H1 (cell line): ENCODE results near the gene ELFN1.
A peak's percentile ranks its signal among the peaks of the same experiment; 100 is the strongest.

Source experiments
- ASH2L ChIP-seq: fragments of 200-600, 300-600 bp; sonication (generic); IDR thresholded peaks from one replicate; pipeline ENCODE4 v1.7.1; 2017; ENCODE audit warnings: low read length
- ATF3 ChIP-seq: IDR thresholded peaks from 2 replicates; pipeline ENCODE4 v1.6.1; 2011; ENCODE audit warnings: low read depth, mild to moderate bottlenecking, low read length; ENCODE audit not compliant: insufficient read depth
- CBX8 ChIP-seq: fragments of 300-800, 300-1000 bp; sonication (generic); IDR thresholded peaks from 2 replicates; pipeline ENCODE4 v1.7.1; 2016; ENCODE audit warnings: low read depth, low read length, borderline replicate concordance
- CEBPB ChIP-seq: IDR thresholded peaks from 2 replicates; pipeline ENCODE4 v1.6.1; 2012; ENCODE audit warnings: low read depth, low read length
- CREB1 ChIP-seq: IDR thresholded peaks from 2 replicates; pipeline ENCODE4 v1.6.1; 2012; ENCODE audit warnings: inconsistent platforms
- CTBP2 ChIP-seq: IDR thresholded peaks from 2 replicates; pipeline ENCODE4 v1.7.0; 2011; ENCODE audit warnings: borderline replicate concordance, mild to moderate bottlenecking, moderate library complexity, mixed read lengths, low read length; ENCODE audit not compliant: insufficient read depth, insufficient read length
- CTCF ChIP-seq, 3 experiments: IDR thresholded peaks; 1 replicate in 2 of 3; 2 replicates in 1 of 3; pipeline versions ENCODE4 v1.5.1 to v1.6.1; 2011; ENCODE audit warnings: low read length in 3 of 3, mild to moderate bottlenecking in 3 of 3, inconsistent platforms in 2 of 3, low read depth in 1 of 3, moderate library complexity in 1 of 3; ENCODE audit not compliant: insufficient read depth in 1 of 3; ENCODE audit errors: control extremely low read depth in 1 of 3
- EZH2 ChIP-seq: fragments of 200-600 bp; sonication (generic); IDR thresholded peaks from 2 replicates; pipeline ENCODE4 v1.7.1; 2012; ENCODE audit warnings: low read depth, mild to moderate bottlenecking, moderate library complexity, low read length, inconsistent platforms; ENCODE audit not compliant: severe bottlenecking
- POLR2A ChIP-seq, 2 experiments: IDR thresholded peaks; 1 replicate in 1 of 2; 2 replicates in 1 of 2; pipeline ENCODE4 v1.6.1; 2011; ENCODE audit warnings: low read depth in 2 of 2, low read length in 2 of 2, mild to moderate bottlenecking in 2 of 2; ENCODE audit errors: control extremely low read depth in 1 of 2
- POLR2AphosphoS5 ChIP-seq: IDR thresholded peaks from 2 replicates; pipeline ENCODE4 v1.6.1; 2011; ENCODE audit warnings: low read depth, low read length
- SP2 ChIP-seq: IDR thresholded peaks from 2 replicates; pipeline ENCODE4 v1.6.1; 2012; ENCODE audit warnings: mild to moderate bottlenecking, low read length, inconsistent platforms
- TAF1 ChIP-seq: IDR thresholded peaks from 2 replicates; pipeline ENCODE4 v1.6.1; 2011; ENCODE audit warnings: mild to moderate bottlenecking, low read depth, low read length
- USF2 ChIP-seq: IDR thresholded peaks from 2 replicates; pipeline ENCODE4 v1.6.1; 2011; ENCODE audit warnings: low read length, improper control_type of control experiment
- ZNF274 ChIP-seq: IDR thresholded peaks from 2 replicates; pipeline ENCODE4 v1.7.0; 2012; ENCODE audit warnings: low read length, borderline replicate concordance; ENCODE audit errors: extremely low read depth

GRCh38 chr7:1709900-1710299 is 39.8 kb downstream of the ELFN1 start:
- TF ChIP-seq ATF3, result no peak
- TF ChIP-seq POLR2A (IDR thresholded peaks at IDR 0.05; ENCODE audit: control extremely low read depth in 1 of 2, low read depth in 2 of 2, low read length in 2 of 2), result no peak
- TF ChIP-seq EZH2, result no peak
- no peak for TF ChIP-seq CBX8
- TF ChIP-seq CTBP2, result no peak
- TF ChIP-seq CTCF (IDR thresholded peaks at IDR 0.05; ENCODE audit: control extremely low read depth in 1 of 3, insufficient read depth in 1 of 3, low read depth in 1 of 3, low read length in 3 of 3), result peak in 1 of 3 experiments; percentile 36; a peak in 2 of 4 replicates
- no peak for TF ChIP-seq ASH2L
- no peak for TF ChIP-seq USF2
- TF ChIP-seq SP2, result no peak
- TF ChIP-seq POLR2AphosphoS5, result no peak
- no peak for TF ChIP-seq CEBPB
- no peak for TF ChIP-seq CREB1
- TF ChIP-seq TAF1, result no peak
- TF ChIP-seq ZNF274, result no peak
